Jurkat, Clone E6-1 (cell line): Measurements from ENCODE around the gene TFAP2C.
A peak's percentile ranks its signal among the peaks of the same experiment; 100 is the strongest.
"Not testable (repeated sequence)": the region's sequence is repeated elsewhere in the genome, so short reads cannot be mapped to it uniquely, and the experiment has no call there.

Source experiments
- DNase-seq: peaks from one replicate; pipeline ENCODE4 v3.0.0-alpha.2; 2011; ENCODE audit warnings: low read depth, low spot score
- H3K4me3 ChIP-seq: 2 replicates; pipeline ENCODE4 v1.5.1; 2011; ENCODE audit warnings: mild to moderate bottlenecking, low read length, control low read depth, moderate library complexity

Gene TFAP2C

GRCh38 chr20:56634307-56634706 lies 5.2 kb downstream of the TFAP2C start:
- no peak for DNase-seq
- no peak overlapping the region for H3K4me3 ChIP-seq

GRCh38 chr20:56634735-56635385 lies 5.8 kb downstream of the TFAP2C start:
- no peak for DNase-seq

GRCh38 chr20:56636716-56637115 lies 7.6 kb downstream of the TFAP2C start:
- H3K4me3 ChIP-seq: peak overlapping the region; percentile 11; the same call in 1 of the 2 replicates
- no peak for DNase-seq

More at GRCh38 chr20:56634735-56635385, 5.8 kb downstream of the TFAP2C start:
- H3K4me3 ChIP-seq: no peak overlapping the region

- no peak overlapping the region for H3K4me3 ChIP-seq
- no peak for DNase-seq
Observed at GRCh38 chr20:56637576-56637975, 8.5 kb downstream of the TFAP2C start.

- no peak for DNase-seq
- no peak overlapping the region for H3K4me3 ChIP-seq
Observed at GRCh38 chr20:56646599-56646998, 17.5 kb downstream of the TFAP2C start.

- DNase-seq: no peak
- no peak overlapping the region for H3K4me3 ChIP-seq
Observed at GRCh38 chr20:56653211-56653610, 24.1 kb downstream of the TFAP2C start.

- no peak overlapping the region for H3K4me3 ChIP-seq
- DNase-seq: no peak
Observed at GRCh38 chr20:56656632-56657031, 27.5 kb downstream of the TFAP2C start.

- no peak for DNase-seq
- no peak overlapping the region for H3K4me3 ChIP-seq
Observed at GRCh38 chr20:56657879-56658278, 28.8 kb downstream of the TFAP2C start.

- not testable (repeated sequence) for DNase-seq, H3K4me3 ChIP-seq
Observed at GRCh38 chr20:56658341-56658947, 29.3 kb downstream of the TFAP2C start.

- H3K4me3 ChIP-seq: no peak overlapping the region
- no peak for DNase-seq
Observed at GRCh38 chr20:56663660-56664059, 34.6 kb downstream of the TFAP2C start.

GRCh38 chr20:56664796-56665195 lies 35.7 kb downstream of the TFAP2C start:
- DNase-seq: no peak
- no peak overlapping the region for H3K4me3 ChIP-seq

- DNase-seq: no peak
- no peak overlapping the region for H3K4me3 ChIP-seq
Observed at GRCh38 chr20:56665806-56666205, 36.7 kb downstream of the TFAP2C start.

- H3K4me3 ChIP-seq: no peak overlapping the region
- no peak for DNase-seq
Observed at GRCh38 chr20:56673450-56673849, 44.3 kb downstream of the TFAP2C start.

GRCh38 chr20:56676001-56676400 lies 46.9 kb downstream of the TFAP2C start:
- DNase-seq: peak; percentile 95
- no peak overlapping the region for H3K4me3 ChIP-seq

GRCh38 chr20:56676679-56677078 lies 47.6 kb downstream of the TFAP2C start:
- no peak overlapping the region for H3K4me3 ChIP-seq
- no peak for DNase-seq

- no peak overlapping the region for H3K4me3 ChIP-seq
- DNase-seq: no peak
Observed at GRCh38 chr20:56683077-56683865, 54.2 kb downstream of the TFAP2C start.

GRCh38 chr20:56685879-56686278 lies 56.8 kb downstream of the TFAP2C start:
- no peak overlapping the region for H3K4me3 ChIP-seq
- DNase-seq: no peak

- DNase-seq: no peak
- H3K4me3 ChIP-seq: no peak overlapping the region
Observed at GRCh38 chr20:56687061-56687460, 58.0 kb downstream of the TFAP2C start.

GRCh38 chr20:56688106-56688505 lies 59.0 kb downstream of the TFAP2C start:
- no peak for DNase-seq
- H3K4me3 ChIP-seq: no peak overlapping the region
